Panc1 (cell line): ENCODE measurements around the gene ULK3. TPM values are rescaled to one million over a fixed set of nuclear protein-coding genes. Genes with fewer than 3 reads are reported as not detected.

ENCODE experiments used
- ATAC-seq: fragments of 200-7000 bp; cut with Tn5 transposase; 2 replicates; pipeline ENCODE4 v1.9.1; 2020; ENCODE audit warnings: mild to moderate bottlenecking, moderate library complexity
- BruUV-seq: library from RNA; stranded (reverse); fragments of 400-500 nt; replicated peaks from 2 replicates; lab custom pipeline; 2021; lab: Mats Ljungman, UMichigan
- CTCF ChIA-PET: fragments of 300-600 bp; sonication (Branson Sonifier 250); formaldehyde crosslinking; loops from one replicate; lab custom pipeline; 2022; ENCODE audit warnings: antibody characterized with exemption; lab: Charles Lee
- POLR2A ChIA-PET: fragments of 300-600 bp; sonication (Branson Sonifier 250); formaldehyde crosslinking; loops from one replicate; lab custom pipeline; 2022; ENCODE audit warnings: antibody characterized with exemption; lab: Charles Lee
- DNase-seq: peaks from one replicate; pipeline ENCODE4 v3.0.0-alpha.2; 2010; ENCODE audit warnings: low read depth, low spot score
- H3K27ac ChIP-seq: 2 replicates; pipeline ENCODE4 v1.5.1; 2011; ENCODE audit warnings: mild to moderate bottlenecking, low read length, inconsistent platforms
- H3K27me3 ChIP-seq: fragments of 200-500 bp; sonication (Bioruptor generic); 2 replicates; pipeline ENCODE4 v1.6.0; 2014; ENCODE audit warnings: low read length, inconsistent platforms; ENCODE audit not compliant: control insufficient read depth, insufficient read depth
- H3K36me3 ChIP-seq: fragments of 200-500 bp; sonication (Bioruptor generic); 2 replicates; pipeline ENCODE4 v1.5.1; 2014; ENCODE audit warnings: inconsistent platforms, mild to moderate bottlenecking, low read length, moderate library complexity; ENCODE audit not compliant: control insufficient read depth, insufficient read depth
- H3K4me1 ChIP-seq: 2 replicates; pipeline ENCODE4 v1.5.1; 2011; ENCODE audit warnings: inconsistent platforms, mild to moderate bottlenecking, low read length, moderate library complexity; ENCODE audit not compliant: control insufficient read depth, insufficient read depth
- H3K4me3 ChIP-seq, 2 experiments: 2 replicates each; pipeline ENCODE4 v1.5.1; 2011 to 2012; ENCODE audit warnings: low read depth in 2 of 2, low read length in 2 of 2, mild to moderate bottlenecking in 2 of 2, inconsistent platforms in 1 of 2, moderate library complexity in 1 of 2
- H3K9me3 ChIP-seq: fragments of 200-500 bp; sonication (Bioruptor generic); 2 replicates; pipeline ENCODE4 v1.5.1; 2014; ENCODE audit warnings: low read depth, mild to moderate bottlenecking, inconsistent platforms, low read length, moderate library complexity; ENCODE audit not compliant: control insufficient read depth, insufficient read depth
- CTCF ChIP-seq: fragments of 450-650 bp; IDR thresholded peaks from 2 replicates; pipeline ENCODE4 v1.5.1; 2017; ENCODE audit warnings: mild to moderate bottlenecking
- POLR2AphosphoS5 ChIP-seq: IDR thresholded peaks from 2 replicates; pipeline ENCODE4 v1.6.1; 2012; ENCODE audit warnings: mild to moderate bottlenecking, low read depth, low read length, moderate library complexity
- REST ChIP-seq, 2 experiments: IDR thresholded peaks; 2 replicates each; pipeline ENCODE4 v1.6.1; 2011 to 2012; ENCODE audit warnings: low read depth in 2 of 2, control low read depth in 1 of 2, low read length in 1 of 2, mild to moderate bottlenecking in 1 of 2, moderate library complexity in 1 of 2; ENCODE audit not compliant: insufficient read depth in 1 of 2
- SIN3A ChIP-seq: IDR thresholded peaks from 2 replicates; pipeline ENCODE4 v1.6.1; 2012; ENCODE audit warnings: low read depth, mild to moderate bottlenecking, low read length, moderate library complexity, borderline replicate concordance; ENCODE audit not compliant: insufficient read depth
- TCF7L2 ChIP-seq: IDR thresholded peaks from 2 replicates; pipeline ENCODE4 v1.6.1; 2011; ENCODE audit warnings: mild to moderate bottlenecking, low read depth, low read length, inconsistent platforms
- in situ Hi-C: cut with HindIII; loops from 2 replicates; pipeline ENCODE4 v1.10.0; 2016; ENCODE audit warnings: low sequenced_read_pairs, low pct_unique_long_range_greater_than_20kb
- intact Hi-C: fragments of 100-400 bp; cut with micrococcal nuclease; formaldehyde crosslinking; loops from one replicate; pipeline ENCODE4 v1.10.0; 2022; ENCODE audit not compliant: unreplicated experiment
- total RNA-seq: library from RNA; stranded (reverse); gene quantifications from one replicate; pipeline ENCODE4 v1.2.1, GENCODE V29; 2021; ENCODE audit not compliant: unreplicated experiment

Gene ULK3
- total RNA-seq, 1 experiment from 2014 or later: 73.3 TPM

- Histone ChIP-seq H3K9me3 (no peaks in the 10 kb centered on the region), H3K36me3 (no peaks in the 10 kb centered on the region), H3K4me1 (peaks cover 4% of the 10 kb centered on the region; the same call in 1 of the 2 replicates), H3K4me3 (no peak overlapping the region), H3K27ac (no peak overlapping the region), H3K27me3 (peaks cover 2% of the 10 kb centered on the region; the same call in 1 of the 2 replicates)
- CTCF ChIA-PET: no interaction called here
- ATAC-seq: no peak
- TF ChIP-seq CTCF: no peak
- TF ChIP-seq POLR2AphosphoS5: no peak
- TF ChIP-seq TCF7L2: no peak
- no peak for TF ChIP-seq SIN3A
- BruUV-seq: no TSS peak
- intact Hi-C loops: no loop called here
- in situ Hi-C loops: no loop called here
- POLR2A ChIA-PET: interaction anchor here (0.5 to 0.6 kb wide), 2 partner anchors 53 to 491 kb away, joined by 9 to 10 read pairs; no protein-coding TSS in a partner anchor
- DNase-seq: no peak
Observed at GRCh38 chr15:74821091-74821789, 21.7 kb downstream of the ULK3 start.

- BruUV-seq: no TSS peak
- POLR2A ChIA-PET: interaction anchor here (0.6 kb wide), 1 partner anchor 25 kb away, joined by 3 read pairs; no protein-coding TSS in a partner anchor
Observed at GRCh38 chr15:74820056-74820455, 22.9 kb downstream of the ULK3 start.

More at GRCh38 chr15:74820056-74820455, 22.9 kb downstream of the ULK3 start:
- Histone ChIP-seq H3K4me1 (peaks cover 4% of the 10 kb centered on the region; the same call in 1 of the 2 replicates), H3K27ac (no peak overlapping the region), H3K9me3 (no peaks in the 10 kb centered on the region), H3K36me3 (no peaks in the 10 kb centered on the region), H3K4me3 (no peak overlapping the region), H3K27me3 (no peaks in the 10 kb centered on the region)
- in situ Hi-C loops (no loop called here), intact Hi-C loops (no loop called here)
- TF ChIP-seq REST (IDR thresholded peaks at IDR 0.05; ENCODE audit: insufficient read depth in 1 of 2, low read depth in 2 of 2, low read length in 1 of 2) (no peak), CTCF (no peak), TCF7L2 (no peak), POLR2AphosphoS5 (no peak), SIN3A (no peak)
- ATAC-seq: no peak
- CTCF ChIA-PET: no interaction called here
- no peak for DNase-seq
